GM21723 (cell line): ENCODE results near the gene TSEN15.
"Not testable (repeated sequence)": the region's sequence is repeated elsewhere in the genome, so short reads cannot be mapped to it uniquely, and the experiment has no call there.

Experiments used
- ATAC-seq: cut with Tn5 transposase; IDR thresholded peaks from one replicate; pipeline ENCODE4 v1.9.1; 2021; ENCODE audit warnings: mild to moderate bottlenecking, moderate library complexity; ENCODE audit not compliant: unreplicated experiment

Gene TSEN15

GRCh38 chr1:184096005-184096404, 44.5 kb downstream of the TSEN15 start:
- no peak for ATAC-seq

GRCh38 chr1:184096580-184096979, 45.0 kb downstream of the TSEN15 start:
- ATAC-seq, result not testable (repeated sequence)

- no peak for ATAC-seq
These were observed 49.6 kb downstream of the TSEN15 start for GRCh38 chr1:184101141-184101540.

- no peak for ATAC-seq
These were observed 50.0 kb downstream of the TSEN15 start for GRCh38 chr1:184101571-184101970.

GRCh38 chr1:184110272-184111204, 59.0 kb downstream of the TSEN15 start:
- ATAC-seq, result no peak

- no peak for ATAC-seq
These were observed 60.8 kb downstream of the TSEN15 start for GRCh38 chr1:184112176-184112948.

- ATAC-seq, result no peak
These were observed 61.7 kb downstream of the TSEN15 start for GRCh38 chr1:184113251-184113650.

GRCh38 chr1:184114818-184115398, 63.4 kb downstream of the TSEN15 start:
- no peak for ATAC-seq

GRCh38 chr1:184116287-184116686, 64.8 kb downstream of the TSEN15 start:
- ATAC-seq, result no peak

GRCh38 chr1:184118046-184118445, 66.5 kb downstream of the TSEN15 start:
- ATAC-seq, result no peak
